ENCODE measurements around the gene ALKBH7.
"Not testable (repeated sequence)": the region's sequence is repeated elsewhere in the genome, so short reads cannot be mapped to it uniquely, and the experiment has no call there.

The ALKBH7 gene

GRCh38 chr19:6400062-6400944 lies 27.7 kb downstream of the ALKBH7 start:
- DNase-seq (ENCODE audit: low read depth in 2 of 2): not testable (repeated sequence)

GRCh38 chr19:6402058-6402457 lies 29.5 kb downstream of the ALKBH7 start:
- no peak for DNase-seq (ENCODE audit: low read depth in 2 of 2)

DNA sequence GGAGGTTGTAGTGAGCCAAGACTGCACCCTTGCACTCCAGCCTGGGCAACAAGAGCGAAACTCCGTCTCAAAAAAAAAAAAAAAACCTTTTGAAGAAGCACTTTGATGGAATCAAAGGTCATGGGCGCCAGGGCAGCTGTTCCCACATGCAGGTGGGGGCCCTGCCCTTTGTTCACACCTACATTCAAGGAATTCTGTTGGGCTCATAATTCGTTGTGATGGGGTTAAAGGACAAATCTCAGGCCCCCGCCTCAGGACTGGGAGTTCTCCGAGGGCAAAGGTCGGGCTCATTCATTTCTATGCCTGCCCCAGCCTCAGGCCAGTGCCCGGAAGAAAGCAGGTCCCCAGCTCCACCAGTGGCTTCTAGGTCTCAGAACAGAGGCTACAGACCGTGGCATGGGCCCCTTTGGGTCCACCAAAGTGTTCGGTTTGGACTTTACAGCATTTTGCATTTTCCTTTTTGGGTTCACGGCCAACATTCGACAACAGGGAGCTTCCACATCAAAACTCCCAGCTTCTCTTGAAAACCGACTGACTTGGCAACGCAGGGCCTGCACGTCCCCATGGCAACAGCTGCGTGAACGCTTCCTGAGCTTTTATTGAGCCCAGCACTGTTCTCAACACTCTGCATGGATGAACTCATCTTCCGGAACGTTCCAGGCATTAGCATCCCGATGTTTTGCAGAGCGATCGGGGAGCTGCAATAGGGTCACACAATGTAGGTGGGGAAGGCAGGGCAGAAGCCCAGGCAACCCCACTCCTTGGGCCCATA lies 30.4 kb downstream of the ALKBH7 start:
- DNase-seq (ENCODE audit: low read depth in 2 of 2): no peak

GRCh38 chr19:6406401-6406800 lies 33.8 kb downstream of the ALKBH7 start:
- DNase-seq (ENCODE audit: low read depth in 2 of 2): no peak

DNA sequence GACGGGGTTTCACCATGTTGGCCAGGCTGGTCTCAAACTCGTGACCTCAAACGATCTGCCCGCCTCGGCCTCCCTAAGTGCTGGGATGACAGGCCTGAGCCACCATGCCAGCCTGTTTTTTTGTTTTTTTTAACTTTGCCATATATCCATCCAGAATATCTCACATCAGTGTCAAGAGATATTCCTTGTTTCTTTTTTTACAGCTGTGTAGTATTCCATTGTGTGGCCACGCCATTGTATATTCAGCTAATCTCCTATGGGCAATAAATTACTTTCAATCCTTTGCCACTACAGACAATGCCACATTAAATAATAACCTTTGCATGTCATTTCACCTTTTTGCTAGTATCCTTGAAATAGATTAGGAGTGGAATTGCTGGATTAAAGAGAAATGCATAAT lies 36.8 kb downstream of the ALKBH7 start:
- DNase-seq (ENCODE audit: low read depth in 2 of 2): no peak

DNA sequence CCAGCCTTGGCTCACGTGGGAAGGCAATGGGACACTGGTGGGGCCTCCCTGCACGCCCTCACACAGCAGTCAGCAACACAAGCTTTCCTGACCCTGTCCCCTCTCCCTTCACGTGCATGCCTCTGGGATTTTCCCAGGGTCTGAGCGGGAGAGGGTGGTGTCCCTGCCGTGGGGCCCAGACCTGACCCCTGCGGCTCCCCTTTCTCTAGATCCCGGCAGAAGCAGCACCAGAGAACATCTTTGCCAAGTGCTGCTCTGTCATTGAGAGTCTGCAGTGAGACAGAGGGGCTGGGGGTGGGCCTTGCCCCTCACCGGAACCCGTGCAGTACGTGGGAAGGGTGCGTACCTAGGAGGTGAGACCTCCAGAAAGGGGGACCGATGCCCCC lies 39.5 kb downstream of the ALKBH7 start:
- DNase-seq (ENCODE audit: low read depth in 2 of 2): no peak

- no peak for DNase-seq (ENCODE audit: low read depth in 2 of 2)
Observed at GRCh38 chr19:6412447-6413091, 40.0 kb downstream of the ALKBH7 start.

GRCh38 chr19:6413291-6413690 lies 40.7 kb downstream of the ALKBH7 start:
- no peak for DNase-seq (ENCODE audit: low read depth in 2 of 2)

DNA sequence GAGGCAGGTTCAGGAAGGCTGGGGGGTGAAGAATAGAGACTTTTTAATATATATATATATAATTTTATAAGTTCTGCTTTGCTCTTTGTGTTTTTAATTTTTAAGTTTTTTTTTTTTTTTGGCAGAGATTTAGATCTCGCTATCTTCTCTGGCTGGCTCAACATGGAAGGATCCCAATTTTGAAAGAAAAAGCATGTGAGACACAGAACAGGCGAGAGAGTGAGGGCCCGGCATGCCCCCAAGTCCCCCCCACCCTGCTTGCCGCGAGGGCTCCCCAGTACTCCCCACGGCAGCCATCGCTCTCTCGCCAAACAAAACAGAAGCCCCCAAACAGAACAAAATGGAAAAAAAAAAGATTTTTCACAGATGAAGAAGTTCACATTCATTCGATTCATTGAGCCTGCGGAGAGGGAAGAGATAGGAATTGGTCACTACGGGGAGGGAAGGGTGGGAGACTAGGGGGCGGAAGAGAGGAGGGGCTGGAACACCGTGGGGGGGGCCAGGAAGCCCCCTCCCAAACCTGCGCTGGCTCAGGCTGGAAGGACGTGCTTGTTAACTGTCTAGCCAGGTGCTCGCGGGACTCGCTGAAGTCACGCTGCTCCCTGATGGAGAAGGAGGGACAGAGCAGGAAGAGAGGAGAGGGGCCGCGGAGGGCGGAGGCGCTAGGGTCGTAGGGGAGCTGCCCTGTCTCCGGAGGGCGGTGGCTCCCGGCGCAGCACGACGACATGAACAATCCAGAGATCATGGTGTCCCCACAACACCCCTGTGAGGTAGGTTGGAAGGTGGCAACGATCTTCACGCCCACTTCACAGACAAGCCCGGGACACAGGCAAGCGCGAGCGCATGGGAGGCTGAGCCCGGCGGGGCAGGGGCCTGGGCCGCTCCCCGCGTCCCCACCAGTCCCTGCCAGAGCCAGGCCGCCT lies 41.4 kb downstream of the ALKBH7 start:
- no peak for DNase-seq (ENCODE audit: low read depth in 2 of 2)

DNA sequence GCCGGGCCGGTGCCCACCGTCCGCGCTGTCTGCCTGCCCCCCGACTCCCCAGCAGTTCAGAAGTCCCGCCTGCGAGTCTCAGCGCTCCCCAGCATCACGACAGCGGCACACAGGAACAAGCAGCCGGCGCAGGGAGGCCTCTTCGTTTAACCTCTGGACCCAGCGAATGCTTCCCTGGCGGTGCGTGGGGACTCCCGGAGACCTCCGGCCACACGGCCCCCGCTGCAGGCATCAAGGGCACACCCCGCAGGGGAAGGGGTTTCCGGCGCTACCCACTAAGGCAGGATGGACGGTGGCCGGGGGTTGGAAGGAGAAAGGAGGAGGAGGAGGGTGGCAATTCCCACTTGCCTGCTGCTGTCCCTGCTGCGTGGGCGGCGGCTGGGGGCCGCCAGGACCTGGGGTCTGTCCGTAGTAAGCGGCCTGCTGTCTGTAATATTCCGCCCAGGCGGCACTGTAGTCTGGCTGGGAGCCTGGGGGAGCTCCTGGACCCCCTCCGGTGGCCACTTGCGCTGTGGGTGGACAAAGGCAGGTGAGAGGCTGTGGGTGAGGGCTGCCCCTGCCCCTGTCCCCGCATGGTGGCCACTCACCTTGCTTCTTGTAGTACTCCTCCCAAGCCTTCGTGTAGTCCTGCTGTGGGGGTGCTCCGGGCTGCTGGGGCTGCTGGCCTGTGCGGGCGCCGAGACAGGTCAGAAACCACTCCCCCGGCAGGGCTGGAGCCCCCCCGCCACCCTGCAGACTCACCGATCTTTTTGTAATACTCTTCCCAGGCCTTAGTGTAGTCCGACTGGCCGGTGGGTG lies 42.4 kb downstream of the ALKBH7 start:
- DNase-seq (ENCODE audit: low read depth in 2 of 2): no peak

- no peak for DNase-seq (ENCODE audit: low read depth in 2 of 2)
Observed at GRCh38 chr19:6415591-6416190, 43.1 kb downstream of the ALKBH7 start.

DNA sequence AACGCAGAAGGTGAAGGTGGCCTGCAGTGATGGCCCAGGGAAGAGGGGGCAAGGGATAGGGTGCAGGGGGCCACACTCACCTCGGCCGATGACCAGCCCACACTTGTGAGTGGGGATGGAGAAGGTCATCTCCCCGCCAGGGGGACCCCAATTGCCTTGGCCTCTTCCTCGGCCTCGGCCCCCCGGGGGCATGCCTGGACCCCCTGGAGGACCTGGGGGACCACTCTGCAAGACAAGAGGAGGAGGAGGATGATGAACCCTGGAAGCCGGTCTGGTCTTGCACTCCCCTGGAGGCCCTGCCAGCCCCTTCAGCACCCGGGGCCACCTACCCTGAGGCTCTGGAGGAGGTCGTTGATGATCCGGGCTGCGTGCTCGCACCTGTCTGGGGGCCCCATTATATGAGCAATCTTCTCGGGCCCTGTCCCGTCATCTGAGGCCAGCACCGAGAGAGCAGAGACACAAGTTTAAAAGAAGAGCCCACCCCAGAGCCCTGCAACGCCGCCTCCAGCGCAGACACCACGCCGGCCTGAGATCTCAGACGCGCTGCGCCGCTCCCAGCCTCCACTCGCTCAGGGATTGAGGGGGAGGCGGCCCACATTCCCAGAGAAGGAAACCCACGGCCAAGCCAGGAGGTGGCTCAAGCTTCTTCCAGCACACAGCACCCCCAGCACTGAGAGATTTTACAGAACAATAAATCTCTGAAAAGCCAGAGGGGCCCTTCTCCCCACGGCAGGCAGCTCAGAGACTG lies 44.2 kb downstream of the ALKBH7 start:
- no peak for DNase-seq (ENCODE audit: low read depth in 2 of 2)

- no peak for DNase-seq (ENCODE audit: low read depth in 2 of 2)
Observed at GRCh38 chr19:6417713-6418561, 45.3 kb downstream of the ALKBH7 start.

DNA sequence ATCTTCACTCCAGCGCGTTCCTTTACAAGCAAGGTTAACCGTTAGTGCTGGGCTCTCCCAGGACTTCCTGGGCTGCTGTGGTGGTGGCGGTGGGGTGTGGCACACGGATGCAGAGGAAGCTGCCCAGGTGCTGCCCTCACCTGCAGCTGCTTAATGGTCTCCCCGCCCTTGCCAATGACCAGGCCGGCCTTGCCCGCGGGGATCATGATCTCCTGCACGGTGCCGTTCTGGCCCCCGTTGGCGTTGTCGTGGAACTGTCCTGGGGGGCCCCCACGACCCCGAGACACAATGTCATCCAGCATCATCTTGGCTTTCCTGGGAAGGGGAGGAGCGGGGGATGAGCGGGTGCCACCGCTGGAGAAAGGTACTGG lies 46.0 kb downstream of the ALKBH7 start:
- no peak for DNase-seq (ENCODE audit: low read depth in 2 of 2)

- DNase-seq (ENCODE audit: low read depth in 2 of 2): no peak
Observed at GRCh38 chr19:6421075-6422014, 48.8 kb downstream of the ALKBH7 start.

DNA sequence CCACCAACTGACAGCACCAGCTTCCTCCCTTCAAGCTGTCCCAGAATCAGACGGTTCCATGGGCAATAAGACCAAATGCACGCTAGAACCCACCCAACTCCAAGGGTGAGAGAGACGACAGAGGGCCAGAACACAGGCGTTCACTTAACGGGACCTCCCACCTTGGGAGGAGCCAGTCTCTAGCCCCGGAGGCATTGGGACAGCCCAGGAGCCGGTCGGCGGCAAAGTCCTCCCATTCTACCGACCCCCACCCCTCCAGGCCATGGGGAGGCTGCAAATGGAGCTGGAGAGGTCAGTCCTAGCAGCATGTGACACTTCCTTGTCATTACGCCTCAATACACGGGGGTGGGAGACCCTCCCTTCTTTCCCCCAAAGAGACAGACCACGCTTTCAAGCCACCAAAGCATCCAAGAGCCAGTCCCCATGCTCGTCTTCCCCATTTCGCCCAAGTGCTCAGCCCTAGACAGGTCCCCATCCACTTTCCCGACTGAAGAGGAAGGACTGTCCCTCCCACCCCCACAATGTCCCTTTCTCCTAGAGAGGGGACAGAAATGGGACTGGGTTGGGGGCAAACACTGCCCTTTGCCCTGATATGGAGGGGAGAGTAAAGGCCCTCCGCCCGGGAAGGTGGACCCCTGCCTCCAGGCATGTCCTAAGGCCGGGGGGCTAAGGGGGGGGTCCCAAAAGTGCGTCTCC lies 51.1 kb downstream of the ALKBH7 start:
- no peak for DNase-seq (ENCODE audit: low read depth in 2 of 2)
